GM18870 (cell line): ENCODE measurements around the gene EMX1.

Source experiments
- ATAC-seq: cut with Tn5 transposase; IDR thresholded peaks from one replicate; pipeline ENCODE4 v1.9.1; 2021; ENCODE audit warnings: moderate library complexity; ENCODE audit not compliant: unreplicated experiment

EMX1 gene

DNA sequence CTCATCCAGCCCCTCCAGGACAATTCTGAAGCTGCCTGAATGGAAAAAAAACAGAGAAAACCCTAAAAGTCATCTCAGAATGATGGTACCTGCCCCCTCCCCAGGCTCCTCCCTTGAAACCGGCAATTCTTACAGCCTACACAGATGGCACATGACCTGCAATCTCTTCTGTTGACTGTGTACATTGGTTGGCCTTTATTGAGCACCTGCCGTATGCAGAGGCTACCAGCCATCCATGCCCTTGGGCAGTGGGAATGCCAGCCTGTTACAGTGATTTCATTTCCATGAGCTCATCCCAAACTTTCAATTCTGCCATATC, 57.1 kb downstream of the EMX1 start:
- ATAC-seq = no peak

DNA sequence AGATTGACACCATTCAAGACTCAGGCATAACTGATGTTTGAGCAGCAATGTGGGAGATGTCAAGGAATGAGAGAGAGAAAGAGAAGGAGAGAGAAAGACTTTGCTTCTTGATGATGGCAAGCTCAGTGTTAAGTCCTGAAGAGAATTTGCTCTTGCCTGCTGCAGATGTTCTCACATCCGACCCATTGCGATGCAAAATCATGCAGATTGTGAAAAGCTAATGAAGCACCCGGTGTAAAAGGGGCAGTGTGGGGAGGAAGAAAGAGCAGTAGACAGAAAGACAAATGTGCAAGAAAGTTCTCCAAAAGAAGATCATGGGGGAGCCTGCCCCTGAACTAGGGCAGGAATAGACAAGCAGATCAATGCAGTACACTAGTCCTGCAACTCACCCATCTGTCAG, 57.7 kb downstream of the EMX1 start:
- ATAC-seq = no peak

DNA sequence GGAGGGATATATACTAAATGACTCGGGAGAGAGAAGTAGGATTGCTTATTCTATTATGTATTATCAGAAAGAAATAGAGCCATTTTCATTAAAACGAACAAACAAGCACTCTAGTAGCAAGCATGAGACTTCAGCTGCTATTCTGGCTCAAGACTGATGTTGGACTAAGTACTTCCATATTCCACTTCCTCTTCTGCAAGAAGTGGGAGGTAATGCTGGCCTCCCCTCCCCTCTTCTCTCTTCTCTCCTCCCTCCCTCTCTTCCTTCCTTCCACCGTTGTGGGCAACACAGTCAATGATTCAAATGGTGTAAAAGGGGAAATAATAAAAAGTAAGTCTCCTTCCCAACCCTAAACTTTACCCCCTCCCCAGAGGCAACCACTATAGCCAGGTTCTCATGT, 62.6 kb downstream of the EMX1 start:
- no peak for ATAC-seq

DNA sequence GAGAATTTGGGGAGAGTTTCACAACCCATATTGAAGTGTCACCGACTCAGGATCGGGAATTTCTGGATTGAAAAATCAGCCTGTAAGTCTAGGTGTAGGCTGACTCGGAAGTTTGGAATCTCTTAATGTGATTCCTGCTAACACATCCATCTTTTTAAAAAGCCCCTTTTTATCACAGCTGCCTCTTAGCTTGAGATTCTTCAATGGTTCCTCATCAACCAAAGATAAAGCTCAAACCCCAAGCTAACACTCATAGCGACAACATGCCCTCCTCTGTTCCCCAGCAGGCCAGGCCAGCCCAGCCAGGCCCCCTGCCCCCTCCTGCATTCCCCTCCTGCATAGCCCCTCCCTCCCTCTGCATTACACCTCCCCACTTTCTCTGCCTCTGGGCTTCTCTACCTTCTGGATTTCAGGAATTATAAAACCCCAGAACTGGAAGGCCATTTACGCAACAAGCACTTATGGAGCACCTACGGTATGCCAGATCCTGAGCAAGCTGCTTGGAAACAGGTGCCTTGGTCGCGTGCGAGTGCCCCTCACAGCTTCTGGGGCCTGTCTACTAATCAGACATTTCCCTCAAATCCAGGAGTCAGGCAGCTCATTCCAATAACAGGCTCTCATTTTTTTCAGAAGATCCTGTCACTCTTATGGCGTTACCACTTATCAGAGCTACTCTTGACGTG, 63.4 kb downstream of the EMX1 start:
- ATAC-seq = no peak

DNA sequence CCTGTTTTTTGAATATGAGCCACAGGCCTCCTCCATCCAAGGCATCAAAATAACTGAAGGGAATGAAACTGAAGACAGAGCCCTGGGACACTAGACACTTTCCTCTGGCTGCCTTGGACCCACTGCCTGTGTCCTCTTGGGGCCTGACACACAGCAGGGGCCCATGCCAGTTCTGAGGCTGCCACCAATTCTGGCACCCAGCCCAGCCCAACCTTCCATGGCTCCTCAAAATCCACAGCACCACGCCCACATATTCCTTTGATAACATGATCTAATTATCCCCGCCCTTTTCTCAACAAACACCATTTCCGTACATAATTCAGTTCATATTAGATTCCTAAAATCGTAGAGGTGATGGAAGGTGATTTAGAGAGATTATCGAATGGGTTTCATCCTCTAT, 64.2 kb downstream of the EMX1 start:
- no peak for ATAC-seq

DNA sequence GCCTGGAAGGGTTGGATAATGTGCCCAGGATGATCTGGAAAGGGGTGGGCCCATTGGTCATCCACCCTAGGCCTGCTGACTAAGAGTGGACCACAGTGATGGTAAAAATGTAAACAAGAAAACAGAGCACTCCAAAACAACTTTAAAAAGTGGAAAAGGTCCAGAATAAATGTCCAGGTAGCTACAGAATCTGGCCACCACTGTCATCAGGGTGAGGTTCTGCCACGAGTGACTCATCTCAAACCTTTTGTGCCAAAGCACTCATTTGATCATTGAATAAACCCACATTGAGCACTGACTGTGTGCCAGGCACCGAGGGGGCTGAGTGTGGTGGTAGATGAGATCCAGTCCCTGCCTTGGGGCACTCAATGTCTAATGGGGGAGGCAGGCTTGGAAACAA, 64.9 kb downstream of the EMX1 start:
- no peak for ATAC-seq

DNA sequence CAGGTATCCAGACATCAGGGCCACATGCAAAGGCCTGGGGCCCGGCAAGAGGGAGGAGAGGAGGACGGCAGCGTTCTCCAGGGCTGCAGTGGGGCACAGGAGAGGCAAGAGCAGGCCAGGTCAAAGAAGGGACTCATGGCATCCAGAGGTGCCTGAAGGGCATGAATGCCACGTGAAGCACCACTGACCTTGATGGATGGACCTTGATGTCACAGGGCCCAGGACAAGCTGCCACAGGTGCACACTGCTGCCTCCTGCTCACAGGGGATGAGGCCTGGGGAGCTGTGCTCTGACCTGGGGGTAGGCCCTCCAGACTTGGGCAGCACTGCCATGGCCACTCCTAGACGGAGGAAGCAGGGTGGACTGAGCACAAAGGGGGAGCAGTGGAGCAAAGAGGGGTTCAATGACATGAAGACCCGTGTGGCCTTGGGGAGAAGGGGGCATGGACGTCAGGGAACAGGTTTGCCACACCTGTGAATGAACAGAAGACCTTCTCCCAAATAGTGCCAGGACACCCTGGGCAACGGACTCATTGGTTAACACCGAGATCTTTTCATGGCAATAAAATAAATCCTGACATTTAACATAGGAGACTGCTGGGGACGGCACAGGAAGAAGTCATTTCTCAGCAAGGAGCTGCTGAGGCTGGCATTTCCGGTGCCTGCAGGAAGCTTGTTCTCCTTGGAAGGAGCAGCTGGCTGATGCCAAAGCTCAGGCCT, 65.6 kb downstream of the EMX1 start:
- no peak for ATAC-seq

DNA sequence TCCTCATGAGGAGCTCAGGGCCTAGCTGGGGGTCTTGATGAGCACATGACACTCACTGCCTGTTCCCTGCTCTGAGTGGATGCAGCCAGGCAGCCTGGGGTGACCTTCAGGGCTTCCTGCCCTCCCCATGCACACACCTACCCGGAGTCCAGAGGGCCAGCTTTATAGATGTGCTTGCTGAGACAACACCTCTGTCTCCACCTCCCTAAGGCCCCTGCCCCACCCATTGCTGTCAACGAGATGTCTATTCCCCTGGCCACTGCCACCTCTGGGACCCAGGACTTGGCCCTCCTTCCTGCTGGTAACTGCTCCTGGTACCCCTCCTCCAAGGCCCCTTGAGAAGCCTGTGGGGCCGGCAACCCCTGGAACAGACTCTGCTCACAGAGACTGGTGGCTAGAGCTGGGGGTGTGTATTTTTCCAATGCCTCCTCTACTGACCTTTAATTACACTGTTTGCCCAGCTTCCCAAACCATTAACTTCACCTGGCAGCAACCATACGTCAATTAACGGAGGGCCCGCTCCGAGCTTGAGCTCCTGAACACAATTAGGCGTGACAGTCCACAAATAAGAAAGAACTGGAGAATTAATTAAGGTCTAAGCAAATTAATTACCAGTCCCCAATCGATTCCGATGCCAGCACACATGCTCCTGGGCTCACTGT, 66.3 kb downstream of the EMX1 start:
- ATAC-seq = no peak

DNA sequence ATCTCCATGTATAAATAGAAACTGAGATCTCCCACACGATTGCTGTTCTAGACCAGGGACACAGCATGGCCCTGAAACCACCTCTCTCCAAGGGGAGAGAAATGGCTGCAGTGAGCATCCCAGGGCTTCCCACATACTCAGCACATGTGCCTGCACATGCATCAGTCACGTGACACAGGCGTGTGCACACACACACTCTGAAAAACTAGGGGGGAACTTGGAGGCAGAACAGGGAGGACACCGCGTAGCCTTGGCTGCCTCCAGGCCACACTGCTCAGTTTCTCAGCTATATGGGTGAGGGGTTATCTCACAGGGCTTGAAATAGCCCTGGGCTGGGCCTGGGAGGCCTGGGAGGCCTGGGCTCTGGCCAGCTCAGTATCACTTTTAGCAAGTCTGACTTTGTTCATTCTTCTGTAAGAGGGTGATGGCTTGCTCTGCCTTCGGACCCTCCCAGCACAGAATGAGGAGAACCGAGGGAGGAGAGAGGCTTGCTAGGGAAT, 66.9 kb downstream of the EMX1 start:
- ATAC-seq = no peak
